ENCODE results near the gene MAP4K3. TPM values are rescaled to one million over a fixed set of nuclear protein-coding genes. Genes with fewer than 3 reads are reported as not detected.

MAP4K3 gene
- polyA plus RNA-seq, 1 experiment: 45.5 TPM

DNA sequence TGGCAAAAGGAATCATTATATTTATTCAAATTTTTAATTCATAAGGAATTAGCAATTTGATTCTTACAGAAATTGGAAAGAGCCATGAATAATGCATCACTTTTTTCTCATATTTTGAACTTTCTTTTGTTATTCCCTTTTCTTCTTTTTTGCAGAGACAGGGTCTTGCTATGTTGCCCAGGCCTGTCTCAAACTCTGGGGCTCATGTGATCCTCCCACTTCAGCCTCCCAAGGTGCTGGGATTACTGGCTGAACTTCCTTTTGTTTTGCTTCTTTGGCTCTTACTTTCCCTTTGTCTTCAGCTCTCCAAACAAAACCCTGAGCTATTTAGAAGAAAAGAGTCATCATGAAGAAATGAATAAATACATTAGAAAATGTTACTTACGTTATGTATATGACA is 224.1 kb downstream of the MAP4K3 start:
- ChIA-PET CTCF (interaction anchor here (0.6 to 5.4 kb wide), 2 partner anchors 16 to 48 kb away, joined by 3 to 36 read pairs; no protein-coding TSS in a partner anchor), POLR2A (no interaction called here)
- Histone ChIP-seq H3K36me3 (ENCODE audit: control insufficient read depth, insufficient read depth, low read length) (no peaks in the 10 kb centered on the region), H3K27me3 (ENCODE audit: control insufficient read depth, insufficient read depth, low read length) (no peaks in the 10 kb centered on the region), H3K4me3 (ENCODE audit: low read depth, low read length) (no peak overlapping the region)
- TF ChIP-seq, protein P1, sequence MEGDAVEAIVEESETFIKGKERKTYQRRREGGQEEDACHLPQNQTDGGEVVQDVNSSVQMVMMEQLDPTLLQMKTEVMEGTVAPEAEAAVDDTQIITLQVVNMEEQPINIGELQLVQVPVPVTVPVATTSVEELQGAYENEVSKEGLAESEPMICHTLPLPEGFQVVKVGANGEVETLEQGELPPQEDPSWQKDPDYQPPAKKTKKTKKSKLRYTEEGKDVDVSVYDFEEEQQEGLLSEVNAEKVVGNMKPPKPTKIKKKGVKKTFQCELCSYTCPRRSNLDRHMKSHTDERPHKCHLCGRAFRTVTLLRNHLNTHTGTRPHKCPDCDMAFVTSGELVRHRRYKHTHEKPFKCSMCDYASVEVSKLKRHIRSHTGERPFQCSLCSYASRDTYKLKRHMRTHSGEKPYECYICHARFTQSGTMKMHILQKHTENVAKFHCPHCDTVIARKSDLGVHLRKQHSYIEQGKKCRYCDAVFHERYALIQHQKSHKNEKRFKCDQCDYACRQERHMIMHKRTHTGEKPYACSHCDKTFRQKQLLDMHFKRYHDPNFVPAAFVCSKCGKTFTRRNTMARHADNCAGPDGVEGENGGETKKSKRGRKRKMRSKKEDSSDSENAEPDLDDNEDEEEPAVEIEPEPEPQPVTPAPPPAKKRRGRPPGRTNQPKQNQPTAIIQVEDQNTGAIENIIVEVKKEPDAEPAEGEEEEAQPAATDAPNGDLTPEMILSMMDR (IDR thresholded peaks at IDR 0.05; ENCODE audit: insufficient read depth, low read depth, low read length): no peak
- DNase-seq (ENCODE audit: low read depth): no peak

DNA sequence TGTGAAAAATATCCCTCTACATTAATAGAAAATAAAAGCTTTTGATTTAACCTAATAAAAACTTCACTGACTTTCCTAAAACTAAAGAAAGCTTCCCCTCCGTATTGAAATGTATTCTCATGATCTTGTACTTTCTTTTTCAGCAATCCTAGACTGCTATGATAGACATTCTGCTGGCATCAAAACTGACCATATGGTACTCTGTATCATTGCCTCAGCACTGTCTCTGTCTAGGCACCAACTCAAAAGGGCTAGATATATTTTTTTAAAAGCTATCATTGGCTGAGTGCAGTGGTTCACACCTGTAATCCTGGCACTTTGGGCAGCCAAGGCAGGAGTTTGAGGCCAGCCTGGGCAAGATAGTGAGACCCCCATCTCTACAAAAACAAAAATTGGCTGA is 226.2 kb downstream of the MAP4K3 start:
- DNase-seq (ENCODE audit: low read depth): no peak
- Histone ChIP-seq H3K36me3 (ENCODE audit: control insufficient read depth, insufficient read depth, low read length) (no peaks in the 10 kb centered on the region), H3K27me3 (ENCODE audit: control insufficient read depth, insufficient read depth, low read length) (no peaks in the 10 kb centered on the region), H3K4me3 (ENCODE audit: low read depth, low read length) (no peak overlapping the region)
- TF ChIP-seq, protein P1 (IDR thresholded peaks at IDR 0.05; ENCODE audit: insufficient read depth, low read depth, low read length): no peak
- ChIA-PET CTCF (interaction anchor here (1.0 to 5.4 kb wide), 3 partner anchors 16 to 90 kb away, joined by 3 to 36 read pairs (median 5); partner anchors contain the start of gene SOS1), POLR2A (no interaction called here)

DNA sequence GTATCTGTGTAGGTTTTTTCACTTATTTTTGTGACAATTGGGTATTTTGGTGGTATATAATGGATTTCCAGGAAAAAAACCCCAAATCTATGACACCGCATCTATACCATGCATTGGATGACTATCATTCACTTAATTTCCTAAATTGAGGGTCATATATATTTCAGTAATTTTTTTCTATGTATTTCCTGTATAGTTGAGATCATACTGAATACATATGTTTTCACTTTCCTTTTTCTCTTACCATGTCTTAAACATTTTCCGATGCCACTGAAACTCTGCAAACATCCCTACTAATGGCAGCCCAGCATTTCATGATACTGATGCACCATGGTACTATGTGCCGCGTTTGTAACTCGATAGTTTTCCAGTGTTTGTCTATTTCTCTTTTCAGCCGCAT is 233.7 kb downstream of the MAP4K3 start:
- no peak for DNase-seq (ENCODE audit: low read depth)
- ChIA-PET CTCF (no interaction called here), POLR2A (no interaction called here)
- no peaks in the 10 kb centered on the region for H3K27me3 ChIP-seq (ENCODE audit: control insufficient read depth, insufficient read depth, low read length)
- no peaks in the 10 kb centered on the region for H3K36me3 ChIP-seq (ENCODE audit: control insufficient read depth, insufficient read depth, low read length)
- H3K4me3 ChIP-seq (ENCODE audit: low read depth, low read length): no peak overlapping the region
- TF ChIP-seq, protein P1 (IDR thresholded peaks at IDR 0.05; ENCODE audit: insufficient read depth, low read depth, low read length): no peak

DNA sequence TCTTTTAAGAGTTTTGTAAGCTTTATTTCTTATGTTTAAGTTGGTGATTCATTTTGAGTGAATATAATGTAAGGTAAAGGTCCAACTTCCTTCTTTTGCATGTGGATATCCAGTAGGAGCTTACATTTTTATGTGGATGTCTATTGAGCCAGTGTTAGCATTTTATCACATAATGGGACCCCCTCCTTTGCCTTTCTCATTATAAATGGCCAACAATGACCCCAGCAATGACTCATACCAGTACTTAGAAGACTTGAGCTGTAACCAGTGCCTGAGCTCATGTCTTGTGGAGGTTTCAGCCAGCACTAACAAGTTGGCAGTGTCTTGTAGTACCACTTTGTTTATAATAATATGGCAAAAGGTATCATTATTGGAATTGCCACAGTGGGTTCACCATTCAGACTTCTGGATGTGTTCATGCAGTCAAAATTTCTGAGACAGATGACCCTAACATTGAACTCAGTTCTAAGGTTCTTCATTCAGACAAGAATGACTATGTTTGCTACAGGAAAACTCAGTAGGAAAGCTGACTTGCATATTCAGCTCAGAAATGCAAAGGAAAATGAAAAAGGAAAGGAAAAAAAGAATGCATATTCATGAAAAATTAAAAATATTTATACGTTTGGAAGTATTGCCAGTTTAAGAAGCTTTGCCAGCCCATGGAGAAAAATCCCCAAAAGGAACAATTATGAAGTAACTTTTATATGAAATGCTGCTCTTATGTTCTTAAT is 234.3 kb downstream of the MAP4K3 start:
- H3K36me3 ChIP-seq (ENCODE audit: control insufficient read depth, insufficient read depth, low read length): no peaks in the 10 kb centered on the region
- TF ChIP-seq, protein P1 (IDR thresholded peaks at IDR 0.05; ENCODE audit: insufficient read depth, low read depth, low read length): no peak
- ChIA-PET CTCF (no interaction called here), POLR2A (no interaction called here)
- no peaks in the 10 kb centered on the region for H3K27me3 ChIP-seq (ENCODE audit: control insufficient read depth, insufficient read depth, low read length)
- no peak overlapping the region for H3K4me3 ChIP-seq (ENCODE audit: low read depth, low read length)
- no peak for DNase-seq (ENCODE audit: low read depth)

Small RNAs within 50 kb of the gene (small RNA-seq; reads per million reads assigned to genes)
- gene RF00272 (ENCODE audit: insufficient read length, low read depth, low replicate concordance): not detected

Other genes starting within 250 kb of the MAP4K3 start
- gene CDKL4, start 193.3 kb downstream of the MAP4K3 start, polyA plus RNA-seq (2011; rRNA removed): not detected in 2 replicates
- gene TMEM178A, start 228.6 kb upstream of the MAP4K3 start, polyA plus RNA-seq (2011; rRNA removed): 1.9 and 2.0 TPM in 2 replicates